CD14-positive monocyte (primary cell): ENCODE data around the gene NAT10. TPM values are rescaled to one million over a fixed set of nuclear protein-coding genes. Genes with fewer than 3 reads are reported as not detected.
A peak's percentile ranks its signal among the peaks of the same experiment; 100 is the strongest.

Experiments
- DNase-seq, 3 donors: peaks; one replicate each; pipeline ENCODE4 v3.0.0-alpha.2; 2011 to 2022
- H2AFZ ChIP-seq: 2 replicates; pipeline ENCODE4 v1.6.0; 2012; ENCODE audit warnings: mild to moderate bottlenecking, low read depth, low read length, inconsistent platforms; ENCODE audit not compliant: insufficient read depth, poor library complexity, severe bottlenecking
- H3K27ac ChIP-seq, 2 donors: 1 replicate in 1 of 2; 2 replicates in 1 of 2; pipeline ENCODE4 v1.5.1; 2012 to 2013; ENCODE audit warnings: low read length in 2 of 2, control low read depth in 1 of 2, inconsistent platforms in 1 of 2, low read depth in 1 of 2, mild to moderate bottlenecking in 1 of 2
- H3K27me3 ChIP-seq, 2 donors: one replicate each; pipeline versions ENCODE4 v1.6.0 to v1.6.1; 2011 to 2013; ENCODE audit warnings: low read length in 2 of 2; ENCODE audit not compliant: control insufficient read depth in 2 of 2, insufficient read depth in 2 of 2
- H3K36me3 ChIP-seq, 2 donors: replicated peaks in 1 of 2; 1 replicate in 1 of 2; 2 replicates in 1 of 2; pipeline versions ENCODE4 v1.5.1 to v1.6.1; 2012 to 2013; ENCODE audit warnings: low read length in 2 of 2, control low read depth in 1 of 2, inconsistent platforms in 1 of 2, mild to moderate bottlenecking in 1 of 2; ENCODE audit not compliant: insufficient read depth in 2 of 2, control insufficient read depth in 1 of 2
- H3K4me1 ChIP-seq, 2 donors: 1 replicate in 1 of 2; 2 replicates in 1 of 2; pipeline versions ENCODE4 v1.5.1 to v1.6.1; 2012 to 2013; ENCODE audit warnings: low read length in 2 of 2, control low read depth in 1 of 2, inconsistent platforms in 1 of 2, mild to moderate bottlenecking in 1 of 2, moderate library complexity in 1 of 2; ENCODE audit not compliant: insufficient read depth in 2 of 2, control insufficient read depth in 1 of 2
- H3K4me2 ChIP-seq: replicated peaks from 2 replicates; pipeline ENCODE3; 2012; ENCODE audit warnings: low read length, moderate library complexity, mild to moderate bottlenecking; ENCODE audit not compliant: poor library complexity, severe bottlenecking; ENCODE audit errors: extremely low read depth
- H3K4me3 ChIP-seq, 3 experiments: fragments of 200-600 bp in 1 of 3; sonication (generic) in 1 of 3; replicated peaks in 1 of 3; 1 replicate in 2 of 3; 2 replicates in 1 of 3; pipeline ENCODE4 v1.5.1; 2011 to 2013; ENCODE audit warnings: low read length in 3 of 3, mild to moderate bottlenecking in 3 of 3, control low read depth in 2 of 3, low read depth in 2 of 3, inconsistent platforms in 1 of 3, moderate library complexity in 1 of 3
- H3K79me2 ChIP-seq: 2 replicates; pipeline ENCODE4 v1.6.0; 2012; ENCODE audit warnings: mild to moderate bottlenecking, control low read depth, inconsistent platforms, low read length, moderate library complexity; ENCODE audit not compliant: insufficient read depth
- H3K9ac ChIP-seq: 2 replicates; pipeline ENCODE4 v1.6.0; 2017; ENCODE audit warnings: low read length, mild to moderate bottlenecking; ENCODE audit not compliant: insufficient read depth, poor library complexity, severe bottlenecking
- H3K9me3 ChIP-seq, 2 donors: replicated peaks in 1 of 2; 1 replicate in 1 of 2; 2 replicates in 1 of 2; pipeline versions ENCODE4 v1.5.1 to v1.6.1; 2012 to 2013; ENCODE audit warnings: low read length in 2 of 2, control low read depth in 1 of 2; ENCODE audit not compliant: control insufficient read depth in 1 of 2, insufficient read depth in 1 of 2
- H4K20me1 ChIP-seq: 2 replicates; pipeline ENCODE4 v1.6.0; 2012; ENCODE audit warnings: mild to moderate bottlenecking, low read length, control low read depth, moderate library complexity; ENCODE audit not compliant: insufficient read depth
- H3K27ac Mint-ChIP-seq, 7 donors: one replicate each; pipeline ENCODE4 v1.8.0; 2020; ENCODE audit warnings: mild to moderate bottlenecking in 7 of 7, mixed read lengths in 7 of 7, moderate library complexity in 6 of 7, inconsistent platforms in 2 of 7
- H3K27me3 Mint-ChIP-seq, 3 donors: one replicate each; pipeline ENCODE4 v1.8.0; 2021 to 2022; ENCODE audit warnings: low read depth in 3 of 3, mild to moderate bottlenecking in 3 of 3, mixed read lengths in 3 of 3, moderate library complexity in 3 of 3, inconsistent platforms in 1 of 3
- H3K36me3 Mint-ChIP-seq, 2 donors: one replicate each; pipeline ENCODE4 v1.8.0; 2020; ENCODE audit warnings: mixed read lengths in 2 of 2, inconsistent platforms in 1 of 2, mild to moderate bottlenecking in 1 of 2
- H3K4me1 Mint-ChIP-seq: one replicate; pipeline ENCODE4 v1.8.0; 2020; ENCODE audit warnings: mild to moderate bottlenecking, mixed read lengths
- H3K4me3 Mint-ChIP-seq, 2 donors: one replicate each; pipeline ENCODE4 v1.8.0; 2020; ENCODE audit warnings: mild to moderate bottlenecking in 2 of 2, mixed read lengths in 2 of 2, moderate library complexity in 1 of 2
- H3K9me3 Mint-ChIP-seq, 7 donors: one replicate each; pipeline ENCODE4 v1.8.0; 2020 to 2022; ENCODE audit warnings: mixed read lengths in 7 of 7, mild to moderate bottlenecking in 6 of 7, moderate library complexity in 6 of 7, inconsistent platforms in 2 of 7
- WGBS: methylation state at CpG from one replicate; pipeline ENCODE4 v1.1.5; 2013; ENCODE audit warnings: missing lambda C conversion rate; ENCODE audit not compliant: insufficient coverage; 5-methylcytosine and 5-hydroxymethylcytosine counted together
- intact Hi-C, 2 donors: fragments of 100-400 bp; cut with micrococcal nuclease; formaldehyde crosslinking; loops; one replicate each; pipeline versions ENCODE4 v1.15.0 to v1.15.1; 2023
- polyA plus RNA-seq, 3 donors: library from polyadenylated mRNA; depleted of rRNA in 1 of 3; unstranded in 2 of 3; stranded (reverse) in 1 of 3; fragments of 300-500 nt in 2 of 3; fragments of >200 nt in 1 of 3; fragmentation: Illumina TruSeq in 2 of 3; gene quantifications; 1 replicate in 2 of 3; 2 replicates in 1 of 3; pipeline ENCODE4 v1.2.3, GENCODE V29; 2012 to 2021
- TF ChIP-seq, protein P1 (sequence below): fragments of 200-600 bp; IDR thresholded peaks from one replicate; pipeline ENCODE4 v1.8.0; 2022; ENCODE audit warnings: antibody characterized with exemption, mild to moderate bottlenecking

NAT10 gene
- polyA plus RNA-seq, 3 donors: 10.1 to 13.3 (median 13.1) TPM

DNA sequence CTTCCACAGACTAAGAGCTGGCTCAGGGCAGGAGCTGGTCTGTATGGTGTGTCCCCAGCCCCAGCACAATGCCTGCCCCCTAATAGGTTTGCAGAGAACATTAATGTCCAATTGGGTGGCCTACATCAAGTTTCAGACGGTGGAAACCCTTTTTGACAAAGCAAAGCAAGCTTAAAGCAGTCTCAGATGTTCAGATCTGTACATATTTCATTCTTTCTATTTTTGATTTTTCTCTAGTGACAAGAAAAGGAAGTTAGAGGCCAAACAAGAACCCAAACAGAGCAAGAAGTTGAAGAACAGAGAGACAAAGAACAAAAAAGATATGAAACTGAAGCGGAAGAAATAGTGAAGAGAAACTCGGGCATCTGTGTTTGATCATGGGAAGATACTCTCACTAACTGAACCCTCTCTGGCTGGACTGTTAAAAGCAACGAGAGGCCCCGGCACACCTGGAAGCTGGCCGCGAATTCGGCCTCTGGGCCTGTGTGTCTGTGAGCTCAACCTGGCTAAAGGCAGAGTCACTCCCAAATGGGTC is 40.5 kb downstream of the NAT10 start:
- peaks cover 75 to 98% of the 10 kb centered on the region in 2 donors for H3K36me3 ChIP-seq
- H3K27me3 Mint-ChIP-seq: no peaks in the 10 kb centered on the region
- intact Hi-C loops: no loop called here
- peak overlapping the region; percentile 21 for H3K9ac ChIP-seq
- DNase-seq: no peak
- TF ChIP-seq, protein P1, sequence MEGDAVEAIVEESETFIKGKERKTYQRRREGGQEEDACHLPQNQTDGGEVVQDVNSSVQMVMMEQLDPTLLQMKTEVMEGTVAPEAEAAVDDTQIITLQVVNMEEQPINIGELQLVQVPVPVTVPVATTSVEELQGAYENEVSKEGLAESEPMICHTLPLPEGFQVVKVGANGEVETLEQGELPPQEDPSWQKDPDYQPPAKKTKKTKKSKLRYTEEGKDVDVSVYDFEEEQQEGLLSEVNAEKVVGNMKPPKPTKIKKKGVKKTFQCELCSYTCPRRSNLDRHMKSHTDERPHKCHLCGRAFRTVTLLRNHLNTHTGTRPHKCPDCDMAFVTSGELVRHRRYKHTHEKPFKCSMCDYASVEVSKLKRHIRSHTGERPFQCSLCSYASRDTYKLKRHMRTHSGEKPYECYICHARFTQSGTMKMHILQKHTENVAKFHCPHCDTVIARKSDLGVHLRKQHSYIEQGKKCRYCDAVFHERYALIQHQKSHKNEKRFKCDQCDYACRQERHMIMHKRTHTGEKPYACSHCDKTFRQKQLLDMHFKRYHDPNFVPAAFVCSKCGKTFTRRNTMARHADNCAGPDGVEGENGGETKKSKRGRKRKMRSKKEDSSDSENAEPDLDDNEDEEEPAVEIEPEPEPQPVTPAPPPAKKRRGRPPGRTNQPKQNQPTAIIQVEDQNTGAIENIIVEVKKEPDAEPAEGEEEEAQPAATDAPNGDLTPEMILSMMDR: no peak
- no peak overlapping the region for H3K4me3 Mint-ChIP-seq
- peaks cover 23% of the 10 kb centered on the region for H3K4me1 Mint-ChIP-seq
- H4K20me1 ChIP-seq: no peaks in the 10 kb centered on the region
- no peaks in the 10 kb centered on the region for H3K79me2 ChIP-seq
- no peaks in the 10 kb centered on the region for H3K9me3 Mint-ChIP-seq
- H3K4me3 ChIP-seq: no peak overlapping the region
- peaks cover 75 to 82% of the 10 kb centered on the region in 2 donors for H3K36me3 Mint-ChIP-seq
- peaks cover 15 to 18% of the 10 kb centered on the region in 2 donors for H3K4me1 ChIP-seq
- 49% methylated on average over 8 of the region's 8 CpGs for WGBS
- H3K27me3 ChIP-seq: no peaks in the 10 kb centered on the region
- no peak overlapping the region for H2AFZ ChIP-seq
- no peak overlapping the region for H3K4me2 ChIP-seq
- H3K27ac Mint-ChIP-seq: peak overlapping the region in 3 of 7 donors; percentile 0 to 69 (median 53)
- no peaks in the 10 kb centered on the region for H3K9me3 ChIP-seq
- H3K27ac ChIP-seq: peak overlapping the region in 1 of 2 donors; percentile 41

DNA sequence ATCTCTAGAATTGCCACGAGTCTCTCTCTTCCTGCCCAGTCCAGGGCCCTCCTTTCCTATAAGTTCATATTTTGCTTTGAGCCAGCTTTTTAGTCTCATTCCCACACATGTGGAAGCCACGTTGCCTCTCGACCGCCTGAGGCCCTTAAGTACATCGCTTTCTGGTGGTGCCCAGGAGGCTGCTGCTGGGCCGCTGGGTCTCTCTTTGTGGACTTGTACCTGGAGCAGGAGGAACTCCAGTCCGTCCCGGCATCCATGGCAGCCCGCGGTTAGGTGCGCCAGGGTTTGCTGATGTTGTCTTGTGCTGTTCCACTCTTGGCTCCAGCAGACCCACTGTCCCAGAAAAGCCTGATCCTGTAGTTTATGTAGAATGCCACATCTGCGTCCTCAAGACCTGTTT is 41.0 kb downstream of the NAT10 start:
- no peaks in the 10 kb centered on the region for H4K20me1 ChIP-seq
- Mint-ChIP-seq H3K27ac (peak overlapping the region in 3 of 7 donors; percentile 24 to 69 (median 50)), H3K9me3 (no peaks in the 10 kb centered on the region), H3K4me3 (no peak overlapping the region), H3K36me3 (peaks cover 75 to 82% of the 10 kb centered on the region in 2 donors), H3K4me1 (peaks cover 23% of the 10 kb centered on the region), H3K27me3 (no peaks in the 10 kb centered on the region)
- intact Hi-C loops: no loop called here
- no peaks in the 10 kb centered on the region for H3K79me2 ChIP-seq
- H3K27me3 ChIP-seq: no peaks in the 10 kb centered on the region
- H3K4me2 ChIP-seq: no peak overlapping the region
- TF ChIP-seq, protein P1: no peak
- H3K4me3 ChIP-seq: no peak overlapping the region
- no peak for DNase-seq
- 92% methylated on average over 8 of the region's 12 CpGs for WGBS
- H3K9ac ChIP-seq: no peak overlapping the region
- H2AFZ ChIP-seq: no peak overlapping the region
- peak overlapping the region in 1 of 2 donors; percentile 41 for H3K27ac ChIP-seq
- H3K36me3 ChIP-seq: peaks cover 73 to 98% of the 10 kb centered on the region in 2 donors
- H3K4me1 ChIP-seq: peaks cover 15 to 18% of the 10 kb centered on the region in 2 donors
- no peaks in the 10 kb centered on the region for H3K9me3 ChIP-seq
